GM12878 (cell line): ENCODE data around the gene PAQR5.

Experiments used
- NR2C2 ChIP-seq: IDR thresholded peaks from 2 replicates; pipeline ENCODE4 v1.6.1; 2011; ENCODE audit warnings: borderline replicate concordance, low read depth; ENCODE audit not compliant: control insufficient read depth, insufficient read length
- SIX5 ChIP-seq: IDR thresholded peaks from 2 replicates; pipeline ENCODE4 v1.6.1; 2011; ENCODE audit warnings: mild to moderate bottlenecking, low read depth, low read length, moderate library complexity; ENCODE audit not compliant: severe bottlenecking
- SP1 ChIP-seq: IDR thresholded peaks from one replicate; pipeline ENCODE4 v1.6.1; 2011; ENCODE audit warnings: low read depth, low read length

GRCh38 chr15:69384626-69385598, 86.2 kb downstream of the PAQR5 start:
- no peak for TF ChIP-seq SIX5
- TF ChIP-seq SP1 = no peak
- no peak for TF ChIP-seq NR2C2
